ENCODE data around the gene SPINT2. TPM values are rescaled to one million over a fixed set of nuclear protein-coding genes. Genes with fewer than 3 reads are reported as not detected.
"Not testable (repeated sequence)": the region's sequence is repeated elsewhere in the genome, so short reads cannot be mapped to it uniquely, and the experiment has no call there.

The SPINT2 gene
- total RNA-seq, 1 experiment from 2014 or later = 8.9 TPM

GRCh38 chr19:38319421-38320258 is 55.3 kb downstream of the SPINT2 start, which contains the start of gene KCNK6:
Gene KCNK6 (plus strand): TSS chr19:38319845. CDS start chr19:38319951, 106 bp downstream.
- peak; percentile 27 for DNase-seq (ENCODE audit: low read depth)

GRCh38 chr19:38320969-38321339 is 56.6 kb downstream of the SPINT2 start:
- DNase-seq (ENCODE audit: low read depth) = no peak

- DNase-seq (ENCODE audit: low read depth) = no peak
Measured at GRCh38 chr19:38321646-38322196, 57.3 kb downstream of the SPINT2 start.

- DNase-seq (ENCODE audit: low read depth) = no peak
Measured at GRCh38 chr19:38323291-38323690, 58.9 kb downstream of the SPINT2 start.

- no peak for DNase-seq (ENCODE audit: low read depth)
Measured at GRCh38 chr19:38324431-38324830, 60.1 kb downstream of the SPINT2 start.

- DNase-seq (ENCODE audit: low read depth) = no peak
Measured at GRCh38 chr19:38326591-38326990, 62.2 kb downstream of the SPINT2 start.

GRCh38 chr19:38329651-38330050 is 65.3 kb downstream of the SPINT2 start:
- no peak for DNase-seq (ENCODE audit: low read depth)

GRCh38 chr19:38331728-38332127 is 67.4 kb downstream of the SPINT2 start:
- DNase-seq (ENCODE audit: low read depth) = no peak

GRCh38 chr19:38333245-38333644 is 68.9 kb downstream of the SPINT2 start:
- DNase-seq (ENCODE audit: low read depth) = no peak

- peak; percentile 97 for DNase-seq (ENCODE audit: low read depth)
Measured at GRCh38 chr19:38335949-38336637, 71.7 kb downstream of the SPINT2 start.

- DNase-seq (ENCODE audit: low read depth) = peak; percentile 83
Measured at GRCh38 chr19:38336638-38337359, 72.4 kb downstream of the SPINT2 start.

GRCh38 chr19:38337360-38337653 is 72.9 kb downstream of the SPINT2 start:
- no peak for DNase-seq (ENCODE audit: low read depth)

- not testable (repeated sequence) for DNase-seq (ENCODE audit: low read depth)
Measured at GRCh38 chr19:38339011-38339410, 74.6 kb downstream of the SPINT2 start.

GRCh38 chr19:38340927-38341326 is 76.6 kb downstream of the SPINT2 start:
- DNase-seq (ENCODE audit: low read depth) = no peak

Other genes with a start within 250 kb of the SPINT2 start
- gene DPF1, start 40.4 kb upstream of the SPINT2 start, total RNA-seq (2014; rRNA removed; shearing (Covaris generic)) = 8.3 and 18.3 TPM in 2 replicates
- gene PPP1R14A, start 8.2 kb upstream of the SPINT2 start, total RNA-seq (2014; rRNA removed; shearing (Covaris generic)) = not detected in 2 replicates
- gene C19orf33, start 39.7 kb downstream of the SPINT2 start, total RNA-seq (2014; rRNA removed; shearing (Covaris generic)) = not detected in 2 replicates
- gene YIF1B, start 51.4 kb downstream of the SPINT2 start, total RNA-seq (2014; rRNA removed; shearing (Covaris generic)) = 88.9 and 114 TPM in 2 replicates
- 0.91 and 2.3 TPM in 2 replicates for gene KCNK6, start 55.3 kb downstream of the SPINT2 start, total RNA-seq (2014; rRNA removed; shearing (Covaris generic))
- gene CATSPERG, start 71.3 kb downstream of the SPINT2 start, total RNA-seq (2014; rRNA removed; shearing (Covaris generic)) = 0.15 TPM in 1 of 2 replicates, not detected in the other
- 342 and 489 TPM in 2 replicates for gene PSMD8, start 110.0 kb downstream of the SPINT2 start, total RNA-seq (2014; rRNA removed; shearing (Covaris generic))
- 0.64 TPM in 1 of 2 replicates, not detected in the other for gene GGN, start 123.5 kb downstream of the SPINT2 start, total RNA-seq (2014; rRNA removed; shearing (Covaris generic))
- 1.7 and 3.5 TPM in 2 replicates for gene SPRED3, start 124.1 kb downstream of the SPINT2 start, total RNA-seq (2014; rRNA removed; shearing (Covaris generic))
- gene FAM98C, start 138.5 kb downstream of the SPINT2 start, total RNA-seq (2014; rRNA removed; shearing (Covaris generic)) = 7.6 and 10.5 TPM in 2 replicates
- not detected in 2 replicates for gene RASGRP4, start 161.6 kb downstream of the SPINT2 start, total RNA-seq (2014; rRNA removed; shearing (Covaris generic))
- not detected in 2 replicates for gene RYR1, start 169.1 kb downstream of the SPINT2 start, total RNA-seq (2014; rRNA removed; shearing (Covaris generic))